ENCODE results near the gene DCN. TPM values are rescaled to one million over a fixed set of nuclear protein-coding genes. Genes with fewer than 3 reads are reported as not detected.
A peak's percentile ranks its signal among the peaks of the same experiment; 100 is the strongest.

DCN gene
- total RNA-seq, 1 donor from 2014 or later = 12.5 TPM

DNA sequence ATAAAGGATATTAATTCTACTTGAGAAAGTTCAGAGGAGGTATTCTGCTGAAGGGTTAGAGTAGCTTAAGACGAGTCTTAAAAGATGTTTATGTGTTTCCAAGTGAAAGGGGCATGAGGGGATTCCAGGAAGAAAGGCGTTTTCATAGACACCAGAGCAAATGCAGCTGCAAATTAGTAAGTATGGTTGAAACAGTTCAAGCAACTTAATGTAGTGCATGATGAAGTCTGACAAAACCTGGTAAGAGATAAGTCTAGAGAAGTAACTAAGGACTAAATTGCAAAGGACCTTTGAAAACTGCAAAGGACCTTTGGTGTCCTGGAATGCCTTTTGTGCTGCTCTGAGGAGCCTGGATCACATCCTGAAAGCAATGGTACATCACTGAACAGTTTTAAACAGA, 82.8 kb downstream of the DCN start:
- DNase-seq (ENCODE audit: low read depth) = no peak
- TF ChIP-seq CTCF (conservative IDR thresholded peaks at IDR 0.05; ENCODE audit: low read depth, low read length) = no peak

DNA sequence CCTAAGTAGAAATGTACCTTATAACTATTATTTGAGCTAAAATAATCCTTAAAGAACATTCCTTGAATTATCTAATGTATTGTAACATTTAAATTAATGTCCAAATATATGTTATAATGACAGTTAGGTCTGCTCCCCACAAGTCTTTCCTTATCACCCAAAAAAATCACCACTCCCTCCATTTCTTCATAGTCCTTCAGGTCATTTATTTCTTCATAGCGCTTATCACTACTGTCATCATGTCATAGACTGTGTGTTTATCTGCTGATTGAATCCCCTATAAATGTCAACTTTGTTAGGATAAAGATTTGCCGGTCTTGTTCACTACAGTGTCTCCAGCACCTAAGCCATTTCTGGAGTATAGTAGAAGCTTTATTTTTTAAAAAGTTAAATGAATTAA, 83.3 kb downstream of the DCN start:
- no peak for TF ChIP-seq CTCF (conservative IDR thresholded peaks at IDR 0.05; ENCODE audit: low read depth, low read length)
- DNase-seq (ENCODE audit: low read depth) = no peak
- H3K4me3 ChIP-seq (ENCODE audit: low read depth, low read length) = no peak overlapping the region

More for the DNA sequence above, 82.8 kb downstream of the DCN start:
- no peak overlapping the region for H3K4me3 ChIP-seq (ENCODE audit: low read depth, low read length)

- H3K4me3 ChIP-seq (ENCODE audit: low read depth, low read length) = no peak overlapping the region
- no peak for TF ChIP-seq CTCF (conservative IDR thresholded peaks at IDR 0.05; ENCODE audit: low read depth, low read length)
- DNase-seq (ENCODE audit: low read depth) = peak; percentile 80
Measured at GRCh38 chr12:91098941-91099340, 83.7 kb downstream of the DCN start.

DNA sequence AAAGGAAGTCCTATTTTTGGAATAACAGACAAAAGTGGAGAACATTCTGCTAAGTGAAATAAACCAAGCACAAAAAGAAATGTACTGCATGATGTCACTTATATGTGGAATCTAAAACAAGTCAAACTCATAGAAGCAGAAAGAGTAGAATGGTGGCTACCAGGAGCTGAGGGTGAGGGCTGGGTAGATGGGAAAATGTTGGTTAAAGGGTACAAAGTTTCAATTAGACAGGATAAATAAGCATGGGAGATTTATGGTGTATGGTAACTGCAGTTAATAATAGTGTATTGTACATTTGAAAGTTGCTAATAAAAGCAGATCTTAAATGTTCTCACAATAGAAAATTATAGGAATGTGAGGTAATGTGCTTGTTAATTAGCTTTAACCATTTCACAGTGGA, 84.2 kb downstream of the DCN start:
- H3K4me3 ChIP-seq (ENCODE audit: low read depth, low read length) = no peak overlapping the region

GRCh38 chr12:91094957-91095356, 87.7 kb downstream of the DCN start:
- TF ChIP-seq CTCF (conservative IDR thresholded peaks at IDR 0.05; ENCODE audit: low read depth, low read length) = no peak
- no peak for DNase-seq (ENCODE audit: low read depth)
- no peak overlapping the region for H3K4me3 ChIP-seq (ENCODE audit: low read depth, low read length)

More for the DNA sequence above, 84.2 kb downstream of the DCN start:
- no peak for DNase-seq (ENCODE audit: low read depth)
- no peak for TF ChIP-seq CTCF (conservative IDR thresholded peaks at IDR 0.05; ENCODE audit: low read depth, low read length)

- no peak for DNase-seq (ENCODE audit: low read depth)
- H3K4me3 ChIP-seq (ENCODE audit: low read depth, low read length) = no peak overlapping the region
Measured at GRCh38 chr12:91094032-91094662, 88.5 kb downstream of the DCN start.

More at GRCh38 chr12:91094032-91094662, 88.5 kb downstream of the DCN start:
- TF ChIP-seq CTCF (conservative IDR thresholded peaks at IDR 0.05; ENCODE audit: low read depth, low read length) = no peak
